ENCODE results near the gene FTO.

The FTO gene

GRCh38 chr16:53952215-53953208 lies 248.6 kb downstream of the FTO start:
- no peak for DNase-seq (ENCODE audit: extremely low read depth in 1 of 2, low read depth in 1 of 2)

GRCh38 chr16:53953336-53953735 lies 249.4 kb downstream of the FTO start:
- DNase-seq (ENCODE audit: extremely low read depth in 1 of 2, low read depth in 1 of 2) = no peak

GRCh38 chr16:53955221-53955875 lies 251.4 kb downstream of the FTO start:
- DNase-seq (ENCODE audit: extremely low read depth in 1 of 2, low read depth in 1 of 2) = no peak

GRCh38 chr16:53958341-53958880 lies 254.5 kb downstream of the FTO start:
- DNase-seq (ENCODE audit: extremely low read depth in 1 of 2, low read depth in 1 of 2) = no peak

GRCh38 chr16:53960050-53960812 lies 256.3 kb downstream of the FTO start:
- no peak for DNase-seq (ENCODE audit: extremely low read depth in 1 of 2, low read depth in 1 of 2)

GRCh38 chr16:53960954-53961616 lies 257.1 kb downstream of the FTO start:
- DNase-seq (ENCODE audit: extremely low read depth in 1 of 2, low read depth in 1 of 2) = no peak

GRCh38 chr16:53962041-53962440 lies 258.1 kb downstream of the FTO start:
- no peak for DNase-seq (ENCODE audit: extremely low read depth in 1 of 2, low read depth in 1 of 2)

- no peak for DNase-seq (ENCODE audit: extremely low read depth in 1 of 2, low read depth in 1 of 2)
Observed at GRCh38 chr16:53964145-53964790, 260.3 kb downstream of the FTO start.

- no peak for DNase-seq (ENCODE audit: extremely low read depth in 1 of 2, low read depth in 1 of 2)
Observed at GRCh38 chr16:53966821-53967571, 263.0 kb downstream of the FTO start.

- no peak for DNase-seq (ENCODE audit: extremely low read depth in 1 of 2, low read depth in 1 of 2)
Observed at GRCh38 chr16:53967572-53967971, 263.6 kb downstream of the FTO start.

GRCh38 chr16:53968454-53968853 lies 264.5 kb downstream of the FTO start:
- no peak for DNase-seq (ENCODE audit: extremely low read depth in 1 of 2, low read depth in 1 of 2)

GRCh38 chr16:53968896-53969295 lies 264.9 kb downstream of the FTO start:
- DNase-seq (ENCODE audit: extremely low read depth in 1 of 2, low read depth in 1 of 2) = no peak

- no peak for DNase-seq (ENCODE audit: extremely low read depth in 1 of 2, low read depth in 1 of 2)
Observed at GRCh38 chr16:53971616-53972015, 267.7 kb downstream of the FTO start.

- DNase-seq (ENCODE audit: extremely low read depth in 1 of 2, low read depth in 1 of 2) = no peak
Observed at GRCh38 chr16:53973021-53973420, 269.1 kb downstream of the FTO start.

- no peak for DNase-seq (ENCODE audit: extremely low read depth in 1 of 2, low read depth in 1 of 2)
Observed at GRCh38 chr16:53974484-53975080, 270.6 kb downstream of the FTO start.

GRCh38 chr16:53980675-53981074 lies 276.7 kb downstream of the FTO start:
- no peak for DNase-seq (ENCODE audit: extremely low read depth in 1 of 2, low read depth in 1 of 2)

- no peak for DNase-seq (ENCODE audit: extremely low read depth in 1 of 2, low read depth in 1 of 2)
Observed at GRCh38 chr16:53982631-53983042, 278.7 kb downstream of the FTO start.

- no peak for DNase-seq (ENCODE audit: extremely low read depth in 1 of 2, low read depth in 1 of 2)
Observed at GRCh38 chr16:53984936-53985335, 281.0 kb downstream of the FTO start.

- no peak for DNase-seq (ENCODE audit: extremely low read depth in 1 of 2, low read depth in 1 of 2)
Observed at GRCh38 chr16:53985861-53986260, 281.9 kb downstream of the FTO start.
